Epidermal melanocyte (primary cell): ENCODE data around the gene INSR.
"Not testable (repeated sequence)": the region's sequence is repeated elsewhere in the genome, so short reads cannot be mapped to it uniquely, and the experiment has no call there.

Experiments used
- DNase-seq: peaks from one replicate; pipeline ENCODE4 v3.0.0; 2011; ENCODE audit warnings: low spot score; ENCODE audit not compliant: insufficient read length

Gene INSR

DNA sequence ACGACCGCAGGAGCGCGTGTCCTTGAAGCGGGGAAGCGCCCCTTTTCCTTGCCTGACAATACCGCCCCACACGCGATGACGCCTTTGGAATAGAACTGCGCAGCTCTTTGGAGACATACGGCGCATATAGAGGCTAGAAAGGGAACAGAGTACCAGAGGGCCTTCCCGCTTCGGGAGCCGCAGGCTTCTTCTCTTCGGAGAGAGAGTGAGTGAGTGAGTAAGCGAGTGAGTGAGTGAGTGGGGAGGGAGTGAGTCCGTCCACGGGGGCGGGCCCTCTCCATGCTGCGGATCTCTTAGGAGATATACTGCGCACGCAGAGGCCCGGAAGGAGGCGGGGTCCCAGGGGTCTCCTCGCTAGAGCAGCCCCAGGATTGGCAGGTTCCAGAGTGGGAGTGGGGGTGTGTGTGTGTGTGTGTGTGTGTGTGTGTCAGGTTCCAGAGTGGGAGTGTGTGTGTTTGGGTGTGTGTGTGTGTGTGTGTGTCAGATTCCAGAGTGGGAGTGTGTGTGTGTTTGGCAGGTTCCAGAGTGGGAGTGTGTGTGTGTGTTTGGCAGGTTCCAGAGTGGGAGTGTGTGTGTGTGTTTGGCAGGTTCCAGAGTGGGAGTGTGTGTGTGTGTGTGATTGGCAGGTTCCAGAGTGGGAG, 97.0 kb downstream of the INSR start:
- DNase-seq: peak; percentile 50

DNA sequence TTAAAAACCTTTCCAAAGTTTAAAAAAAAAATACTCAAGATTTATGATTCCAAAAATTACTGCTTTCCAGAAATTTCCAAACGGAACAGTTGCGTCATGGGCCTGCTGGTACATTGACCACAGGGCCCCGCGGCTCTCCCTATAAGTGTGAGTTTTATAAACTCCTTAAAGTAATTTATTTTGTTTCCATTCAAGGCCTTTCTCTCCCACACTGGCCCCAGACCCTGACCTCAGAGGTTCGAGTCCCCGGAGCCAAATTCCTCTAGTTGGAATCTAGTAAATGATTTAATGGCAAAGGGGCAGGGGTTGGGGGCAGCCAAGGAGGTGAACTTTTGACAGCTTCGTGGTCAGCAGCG, 97.5 kb downstream of the INSR start:
- no peak for DNase-seq

DNA sequence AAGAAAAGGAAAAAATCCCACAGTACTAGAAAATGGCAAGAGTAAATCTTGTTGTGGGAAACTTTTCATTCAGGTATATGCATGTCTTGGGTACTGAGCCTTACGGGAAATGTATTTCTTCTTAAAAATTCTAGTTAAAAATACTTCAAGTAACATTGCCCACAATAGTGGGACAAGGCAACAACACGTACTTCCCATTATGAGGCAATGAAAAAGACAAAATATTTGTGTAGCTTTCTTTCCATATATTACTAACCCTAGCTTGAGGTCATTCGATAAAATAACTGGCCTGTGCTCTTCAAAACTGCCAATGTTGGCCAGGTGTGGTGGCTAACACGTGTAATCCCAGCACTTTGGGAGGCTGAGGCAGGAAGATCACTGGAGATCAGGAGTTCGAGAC, 99.2 kb downstream of the INSR start:
- no peak for DNase-seq

DNA sequence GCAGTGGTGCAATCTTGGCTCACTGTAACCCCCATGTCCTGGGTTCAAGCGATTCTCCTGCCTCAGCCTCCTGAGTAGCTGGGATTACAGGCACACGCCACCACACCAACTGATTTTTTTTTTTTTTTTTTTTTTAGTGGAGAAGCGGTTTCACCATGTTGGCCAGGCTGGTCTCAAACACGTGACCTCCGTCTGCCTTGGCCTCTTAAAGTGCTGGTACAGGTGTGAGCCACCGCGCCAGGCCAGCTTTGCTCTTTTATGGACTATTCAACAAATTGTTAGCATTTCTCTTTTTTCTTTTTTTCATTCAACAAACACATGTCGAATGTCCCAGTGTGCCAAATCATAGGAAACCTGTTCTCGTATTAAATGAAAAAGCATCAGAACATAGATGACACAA, 99.6 kb downstream of the INSR start:
- no peak for DNase-seq

DNA sequence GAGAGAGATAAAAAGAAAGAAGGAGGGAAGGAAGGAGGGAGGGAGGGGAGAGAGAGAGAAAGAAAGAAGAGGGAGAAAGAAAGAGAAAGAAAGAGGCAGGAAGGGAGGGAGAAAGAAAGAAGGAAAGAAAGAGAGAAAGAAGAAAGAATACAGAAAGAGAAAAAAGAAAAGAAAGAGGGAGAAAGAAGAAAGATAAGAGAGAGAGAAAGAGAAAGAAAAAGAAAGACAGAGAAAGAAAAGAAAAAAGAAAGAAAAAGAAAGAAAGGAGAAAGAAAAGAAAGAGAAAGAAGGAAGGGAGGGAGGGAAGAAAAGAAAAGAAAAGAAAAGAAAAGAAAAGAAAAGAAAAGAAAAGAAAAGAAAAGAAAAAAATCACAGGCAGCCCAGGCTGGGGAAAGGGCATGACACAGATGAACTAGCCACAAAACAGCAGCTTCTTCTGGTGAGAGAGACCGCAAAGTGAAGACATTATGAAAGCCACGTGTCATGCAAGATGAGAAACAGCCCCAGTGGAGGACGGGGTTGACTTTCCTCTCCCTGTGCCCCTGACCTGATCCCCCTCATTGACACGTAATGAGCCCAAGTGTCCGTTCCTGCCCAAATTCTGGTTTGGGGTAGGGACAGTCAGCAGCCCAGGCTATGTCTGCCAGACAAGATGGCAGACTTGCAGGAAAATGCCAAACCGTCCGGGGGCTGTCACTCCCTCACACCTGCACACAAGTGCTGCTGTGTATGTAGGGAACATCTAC, 102.1 kb downstream of the INSR start:
- no peak for DNase-seq

DNA sequence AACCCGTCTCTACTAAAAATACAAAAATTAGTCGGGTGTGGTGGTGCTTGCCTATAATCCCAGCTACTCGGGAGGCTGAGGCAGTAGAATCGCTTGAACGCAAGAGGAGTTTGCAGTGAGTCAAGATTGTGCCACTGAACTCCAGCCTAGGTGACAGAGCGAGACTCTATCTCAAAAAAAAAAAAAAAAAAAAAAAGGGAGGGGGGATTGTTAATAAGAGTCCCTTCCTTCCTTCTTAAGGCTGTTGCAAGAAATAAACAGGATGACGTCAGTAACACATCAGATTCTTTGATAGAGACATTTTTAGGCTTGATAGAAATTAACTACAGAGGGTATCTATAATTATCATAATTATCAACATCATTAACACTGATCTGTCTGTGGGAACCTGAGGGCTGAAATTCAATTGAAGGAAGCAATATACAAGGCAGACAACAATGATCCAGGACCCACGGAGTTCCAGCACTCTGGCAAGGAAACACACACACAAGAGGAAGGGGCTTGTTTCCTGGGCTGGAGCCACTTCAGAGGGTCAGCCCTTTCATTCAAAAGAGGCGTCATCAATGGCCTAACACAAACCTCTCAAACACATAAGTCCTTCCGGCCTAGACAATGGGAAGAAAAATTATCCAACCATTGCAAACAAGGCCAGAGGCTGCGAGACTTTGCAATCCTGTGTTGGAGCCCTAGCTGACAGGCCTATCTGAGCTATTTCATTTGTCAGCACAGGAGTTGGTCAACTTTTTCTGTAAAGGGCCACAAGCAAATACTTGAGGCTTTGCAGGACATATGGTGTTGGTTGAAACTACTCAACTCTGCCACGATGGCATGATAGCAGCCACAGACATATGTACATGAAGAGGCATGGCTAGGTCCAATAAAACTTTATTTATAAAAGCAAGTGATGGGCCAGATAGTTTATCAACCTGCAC, 105.2 kb downstream of the INSR start:
- DNase-seq: no peak

DNA sequence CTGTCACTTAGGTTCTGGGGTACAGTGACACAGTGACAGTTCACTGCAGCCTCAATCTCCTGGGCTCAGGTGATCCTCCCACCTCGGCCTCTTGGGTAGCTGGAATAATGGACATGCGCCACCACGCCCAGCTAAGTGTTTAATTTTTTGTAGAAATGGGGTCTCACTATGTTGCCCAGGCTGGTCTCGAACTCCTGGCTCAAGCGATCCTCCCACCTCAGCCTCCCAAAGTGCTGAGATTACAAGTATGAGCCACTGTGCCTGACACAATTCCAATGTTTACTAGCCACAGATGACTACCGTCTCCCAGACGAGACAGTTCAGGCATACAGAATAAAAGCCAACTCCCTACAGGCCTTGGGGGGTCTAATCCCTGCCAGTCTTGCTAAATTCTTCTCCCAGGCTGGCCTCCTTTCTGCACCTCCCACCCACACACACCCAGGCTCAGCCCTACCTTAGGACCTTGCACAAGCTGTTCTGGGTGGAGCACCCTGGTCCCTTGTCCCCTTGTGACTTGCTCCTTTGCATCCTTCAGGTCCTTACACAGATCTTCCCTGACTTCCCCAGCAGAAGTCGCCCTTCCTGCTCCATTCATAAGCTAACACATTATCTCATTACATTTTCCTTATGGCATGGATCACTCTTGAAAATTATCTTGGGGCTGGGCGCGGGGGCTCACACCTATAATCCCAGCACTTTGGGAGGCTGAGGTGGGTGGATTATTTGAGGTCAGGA, 106.4 kb downstream of the INSR start:
- DNase-seq: no peak

DNA sequence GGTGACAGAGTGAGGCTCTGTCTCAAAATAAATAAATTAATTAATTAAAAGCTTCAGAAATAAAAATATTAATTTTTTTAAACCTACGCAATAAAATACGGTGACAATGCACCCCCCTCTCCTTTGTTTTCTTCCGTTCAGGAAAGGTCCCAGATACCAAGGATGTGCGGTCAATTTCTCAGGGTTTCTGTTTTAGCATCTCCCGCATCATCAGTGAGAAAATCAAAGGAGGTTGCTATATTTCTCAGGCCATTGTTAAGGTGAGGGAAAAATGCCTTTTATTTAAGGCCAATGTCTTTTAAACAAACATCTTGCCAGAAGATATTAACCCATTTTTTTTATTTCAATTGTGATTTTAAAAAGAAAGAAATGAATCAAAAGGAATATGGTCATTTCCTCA, 111.7 kb downstream of the INSR start:
- DNase-seq: no peak

DNA sequence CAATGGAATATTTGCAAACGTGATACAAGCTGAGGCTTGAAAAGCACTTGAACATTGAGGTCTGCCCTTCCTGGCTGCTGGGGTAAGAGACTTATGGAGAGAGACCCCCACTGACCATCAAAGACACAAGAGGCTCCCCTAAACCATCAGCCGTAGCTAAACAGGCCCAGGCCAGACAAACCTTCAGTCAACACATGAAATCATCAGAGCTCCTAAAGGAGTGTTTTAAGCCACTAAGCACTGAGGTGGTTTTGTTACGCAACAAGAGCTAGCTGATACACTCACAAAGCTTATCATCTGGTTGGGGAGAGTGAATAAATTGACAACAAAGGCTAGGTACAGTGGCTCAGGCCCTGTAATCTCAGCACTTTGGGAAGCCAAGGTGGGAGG, 114.3 kb downstream of the INSR start:
- DNase-seq: no peak

DNA sequence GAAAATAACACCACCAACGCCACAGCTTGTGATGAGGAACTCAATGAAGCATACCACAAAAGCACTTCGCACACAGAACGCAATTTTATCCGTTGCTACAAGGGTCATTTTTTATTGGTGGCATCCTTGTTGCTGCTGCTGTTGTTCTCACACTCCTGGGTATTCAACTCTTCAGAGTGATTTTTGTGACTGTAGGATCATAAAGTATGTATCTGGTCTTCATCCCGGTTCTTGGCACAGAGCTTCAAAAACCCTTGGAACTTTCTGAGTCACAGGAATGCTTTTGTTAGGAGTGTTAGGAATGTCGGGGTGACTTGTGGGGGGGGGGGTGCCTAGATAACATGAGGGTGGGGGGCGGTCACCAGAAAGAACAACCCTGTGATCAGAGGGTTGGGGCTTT, 116.3 kb downstream of the INSR start:
- no peak for DNase-seq

DNA sequence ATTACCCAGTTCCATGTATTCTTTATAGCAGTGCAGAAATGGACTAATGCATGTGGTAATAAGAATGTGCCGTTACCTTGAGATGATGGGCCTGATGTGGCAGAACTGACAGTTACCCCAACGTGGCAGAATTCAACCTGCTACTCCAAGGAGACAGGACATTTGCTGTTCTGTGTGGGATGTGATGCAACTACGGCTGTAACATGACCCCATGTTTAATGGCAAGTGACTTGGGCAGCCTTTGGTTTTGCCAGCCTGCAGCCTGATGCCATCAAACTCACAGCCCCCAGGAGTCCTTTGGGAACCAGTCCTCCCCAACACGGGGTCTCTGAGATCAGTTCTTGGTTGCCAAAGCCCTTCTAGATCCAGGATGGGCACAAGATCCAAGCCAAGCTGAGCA, 117.4 kb downstream of the INSR start:
- DNase-seq: no peak

DNA sequence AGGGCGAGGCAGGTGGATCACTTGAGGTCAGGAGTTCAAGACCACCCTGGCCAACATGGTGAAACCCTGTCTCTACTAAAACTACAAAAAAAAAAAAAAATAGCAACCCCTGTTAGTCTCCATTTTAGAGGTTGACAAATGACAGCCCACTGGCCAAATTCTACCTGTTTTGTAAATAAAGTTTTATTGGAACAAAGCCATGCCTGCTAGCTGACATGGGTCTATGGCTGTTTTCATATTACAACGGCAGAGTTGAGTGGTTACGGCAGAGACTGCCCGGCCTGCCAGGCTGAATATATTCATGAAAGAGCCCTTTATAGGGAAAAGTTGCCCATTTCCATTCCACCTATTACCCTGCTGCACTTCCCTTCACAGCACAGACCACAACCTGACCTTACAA, 121.4 kb downstream of the INSR start:
- DNase-seq: no peak

DNA sequence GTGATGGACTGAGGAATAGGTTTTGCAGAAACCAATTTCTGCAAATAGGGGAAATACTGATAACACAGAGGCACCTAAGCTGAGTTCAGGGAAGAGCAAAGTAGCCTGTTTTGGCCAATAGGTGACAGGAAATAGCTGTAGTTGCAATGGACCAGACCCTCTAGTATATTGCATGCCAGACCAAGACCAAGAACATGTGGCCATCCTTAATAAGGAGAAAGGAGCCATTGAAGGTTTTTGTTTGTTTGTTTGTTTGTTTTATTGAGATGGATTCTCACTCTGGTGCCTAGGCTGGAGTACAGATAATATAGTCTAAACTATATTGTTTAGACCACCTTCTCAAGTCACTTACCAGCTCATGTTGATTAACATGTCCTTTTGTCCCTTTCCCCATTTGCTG, 123.2 kb downstream of the INSR start:
- DNase-seq: no peak

DNA sequence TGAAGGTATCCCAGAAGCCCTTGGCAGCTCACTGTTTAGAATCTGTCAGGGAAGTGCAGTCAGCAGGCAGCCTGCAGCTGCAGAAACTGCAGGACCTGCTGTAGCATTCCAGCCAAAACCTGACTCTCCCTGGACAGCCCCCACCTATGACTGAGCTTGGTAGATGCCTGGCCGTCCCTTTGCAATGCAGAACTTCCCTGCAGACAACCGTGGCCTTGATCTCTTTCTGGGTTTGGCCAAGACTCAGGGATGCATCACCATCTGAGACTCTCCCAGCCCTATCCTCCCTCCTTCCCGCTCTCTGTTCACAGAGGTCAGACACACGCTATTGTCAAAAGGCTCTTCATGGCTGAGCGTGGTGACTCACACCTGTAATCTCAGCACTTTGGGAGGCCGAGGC, 125.3 kb downstream of the INSR start:
- DNase-seq: no peak

DNA sequence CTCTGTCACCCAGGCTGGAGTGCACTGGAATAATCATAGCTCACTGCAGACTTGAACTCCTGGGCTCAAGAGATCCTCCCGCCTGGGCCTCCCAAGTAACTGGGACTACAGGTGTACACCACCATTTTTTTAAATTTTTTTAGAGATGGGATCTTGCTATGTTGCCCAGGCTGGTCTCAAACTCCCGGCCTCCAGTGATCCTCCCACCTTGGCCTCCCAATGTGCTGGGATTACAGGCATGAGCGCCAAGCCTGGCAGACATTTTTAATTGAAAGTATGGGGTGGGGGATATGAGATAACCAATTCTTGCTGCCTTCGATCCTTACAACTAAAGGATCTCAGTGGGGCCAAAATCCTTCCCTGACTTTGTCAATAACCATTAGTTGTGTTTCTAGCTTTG, 132.9 kb downstream of the INSR start:
- no peak for DNase-seq

DNA sequence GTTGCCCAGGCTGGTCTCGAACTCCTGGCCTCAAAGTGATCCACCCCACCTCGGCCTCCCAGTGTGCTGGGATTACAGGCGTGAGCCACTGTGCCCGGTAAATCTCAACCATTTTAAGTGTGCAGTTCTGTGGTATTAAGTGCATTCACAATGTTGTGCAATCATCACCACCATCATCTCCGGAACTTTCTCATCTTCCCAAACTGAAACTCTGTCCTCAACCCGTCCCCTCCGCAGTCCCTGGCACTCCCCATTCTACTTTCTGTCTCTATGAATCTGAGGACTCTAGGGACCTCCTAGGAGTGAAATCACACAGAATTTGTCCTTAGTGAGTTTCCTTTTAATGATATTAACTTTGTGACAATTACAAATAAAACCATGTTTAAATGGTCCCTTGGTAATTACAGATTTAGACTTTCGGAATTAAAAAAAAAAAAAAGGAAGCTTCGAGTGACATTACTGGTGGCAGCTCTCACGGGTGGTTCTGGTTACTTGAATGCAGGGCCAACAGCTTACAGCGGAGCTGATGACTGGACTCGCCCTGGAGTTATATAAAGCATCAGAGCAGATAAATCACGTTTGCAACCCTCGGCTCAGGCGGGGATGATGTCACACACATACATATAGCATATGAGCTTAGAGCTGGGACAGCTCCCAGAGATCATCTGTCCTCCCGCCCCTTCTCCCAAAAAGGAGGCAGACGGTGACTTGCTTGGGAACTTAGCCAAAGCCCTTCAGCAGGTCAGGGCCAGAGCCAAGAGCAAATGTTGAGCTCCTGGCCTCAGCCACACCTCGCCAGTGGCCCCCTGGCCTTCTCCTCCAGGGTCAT, 134.9 kb downstream of the INSR start:
- DNase-seq: no peak

DNA sequence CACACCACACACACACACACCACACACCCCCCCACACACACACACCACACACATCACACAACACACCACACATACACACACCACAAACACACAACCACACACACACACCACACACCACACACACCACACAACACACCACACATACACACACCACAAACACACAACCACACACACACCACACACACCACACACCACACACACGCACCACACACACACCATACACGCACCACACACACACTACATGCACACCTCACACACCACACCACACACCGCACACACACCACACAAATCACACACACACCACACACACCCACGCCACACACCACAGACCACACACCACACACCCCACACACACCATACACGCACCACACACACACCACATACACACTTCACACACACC, 141.2 kb downstream of the INSR start:
- no peak for DNase-seq

DNA sequence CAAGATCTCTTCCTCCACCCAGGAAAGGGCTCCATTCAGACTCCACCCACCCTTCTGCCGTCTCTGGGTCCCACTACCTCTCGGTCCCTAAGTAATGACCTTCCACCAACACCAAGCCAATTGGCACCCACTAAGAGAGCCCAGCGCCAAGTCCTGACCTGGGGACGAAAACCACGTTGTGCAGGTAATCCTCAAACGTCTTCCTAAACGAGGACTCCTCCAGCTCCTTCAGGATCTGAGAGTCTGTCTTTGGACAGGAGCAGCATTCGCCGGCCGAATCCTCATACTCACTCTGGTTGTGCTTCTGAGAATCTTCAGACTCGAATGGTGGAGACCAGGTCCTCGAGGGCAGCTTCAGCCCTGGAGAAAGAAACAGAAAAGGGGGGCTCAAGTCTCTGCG, 141.6 kb downstream of the INSR start:
- no peak for DNase-seq

DNA sequence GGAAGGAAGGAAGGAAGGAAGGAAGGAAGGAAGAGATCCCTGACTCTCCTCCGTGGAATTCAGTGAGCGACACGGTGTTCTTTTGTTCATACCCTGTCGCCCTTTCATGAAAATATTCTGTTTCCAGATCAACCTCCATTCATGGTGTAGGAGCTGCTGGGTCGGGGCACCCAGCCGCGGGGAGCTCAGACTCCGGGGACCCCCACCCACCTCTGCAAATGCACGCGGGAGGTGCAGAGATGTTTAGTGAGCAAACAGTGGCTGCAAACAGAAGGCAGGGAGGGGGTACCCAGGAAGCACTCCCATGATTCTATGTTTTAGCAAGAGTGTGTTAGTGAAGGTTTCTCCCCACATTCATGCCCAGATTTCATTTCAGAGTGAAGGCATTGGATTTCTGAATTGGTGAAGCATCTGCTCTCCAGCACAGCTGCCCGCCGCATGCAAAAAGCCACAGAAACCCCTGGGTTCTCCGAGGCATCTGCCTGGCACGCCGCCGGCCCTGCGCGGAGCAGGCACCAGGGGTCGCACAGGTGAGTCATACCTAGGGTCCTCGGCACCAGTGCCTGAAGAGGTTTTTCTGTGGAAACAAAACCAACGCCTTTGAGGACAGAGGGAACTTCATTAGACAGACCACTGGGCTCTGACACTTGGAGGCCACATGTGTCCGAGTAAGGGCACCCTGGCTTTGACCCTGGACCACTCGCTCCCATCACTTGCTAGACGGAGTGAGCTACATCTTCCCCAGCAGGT, 144.1 kb downstream of the INSR start:
- no peak for DNase-seq

DNA sequence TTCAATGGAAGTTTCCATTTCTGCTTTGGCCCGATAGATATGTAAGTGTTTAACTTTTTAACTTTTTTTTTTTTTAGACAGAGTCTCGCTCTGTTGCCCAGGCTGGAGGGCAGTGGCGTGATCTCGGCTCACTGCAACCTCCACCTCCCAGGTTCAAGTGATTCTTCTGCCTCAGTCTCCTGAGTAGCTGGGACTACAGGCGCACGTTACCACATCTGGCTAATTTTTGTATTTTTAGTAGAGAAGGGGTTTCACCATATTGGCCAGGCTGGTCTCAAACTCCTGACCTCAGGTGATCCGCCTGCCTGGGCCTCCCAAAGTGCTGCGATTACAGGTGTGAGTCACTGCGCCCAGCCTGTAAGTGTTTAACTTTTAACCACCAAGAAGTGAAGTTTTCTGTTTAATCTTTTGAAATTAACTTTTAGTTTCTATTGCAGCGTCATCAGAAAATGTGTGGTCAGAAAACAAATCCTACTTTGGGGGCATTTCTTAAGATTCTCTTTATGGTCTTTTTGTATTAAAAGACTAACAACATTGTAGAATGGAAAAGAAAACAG, 147.0 kb downstream of the INSR start:
- not testable (repeated sequence) for DNase-seq
